DOHH2 (cell line): ENCODE measurements around the gene FAM184A.

Experiments used
- EZH2phosphoT487 ChIP-seq: fragments of 200-600 bp; sonication (generic); IDR thresholded peaks from 2 replicates; pipeline ENCODE4 v1.6.1; 2017; ENCODE audit warnings: borderline replicate concordance, mild to moderate bottlenecking, antibody characterized with exemption, low read length, moderate library complexity, mixed read lengths
- TF ChIP-seq, protein P1 (sequence below): fragments of 200-600 bp; sonication (generic); IDR thresholded peaks from one replicate; pipeline ENCODE4 v1.5.1; 2014; ENCODE audit warnings: antibody characterized with exemption, mild to moderate bottlenecking, low read depth, low read length; ENCODE audit not compliant: poor library complexity, severe bottlenecking

DNA sequence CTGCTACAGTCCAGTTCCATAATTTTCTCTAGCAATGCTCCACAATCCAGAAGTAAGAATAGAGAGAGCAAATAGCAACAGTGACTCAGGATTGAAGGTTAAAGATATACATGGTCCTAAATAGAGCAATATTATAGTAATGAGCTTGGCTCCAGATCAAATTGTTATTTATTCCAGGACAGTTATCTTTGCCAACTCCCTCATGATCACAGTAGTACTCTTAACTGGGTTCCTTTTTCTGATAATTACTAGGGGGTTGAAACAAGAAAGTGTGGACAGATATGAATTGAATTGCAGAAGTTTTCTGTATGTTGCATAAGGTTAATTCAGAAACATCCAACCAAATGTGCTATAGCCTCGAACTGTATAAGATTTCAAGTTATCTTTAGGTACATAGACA is 11.9 kb downstream of the FAM184A start:
- TF ChIP-seq, protein P1, sequence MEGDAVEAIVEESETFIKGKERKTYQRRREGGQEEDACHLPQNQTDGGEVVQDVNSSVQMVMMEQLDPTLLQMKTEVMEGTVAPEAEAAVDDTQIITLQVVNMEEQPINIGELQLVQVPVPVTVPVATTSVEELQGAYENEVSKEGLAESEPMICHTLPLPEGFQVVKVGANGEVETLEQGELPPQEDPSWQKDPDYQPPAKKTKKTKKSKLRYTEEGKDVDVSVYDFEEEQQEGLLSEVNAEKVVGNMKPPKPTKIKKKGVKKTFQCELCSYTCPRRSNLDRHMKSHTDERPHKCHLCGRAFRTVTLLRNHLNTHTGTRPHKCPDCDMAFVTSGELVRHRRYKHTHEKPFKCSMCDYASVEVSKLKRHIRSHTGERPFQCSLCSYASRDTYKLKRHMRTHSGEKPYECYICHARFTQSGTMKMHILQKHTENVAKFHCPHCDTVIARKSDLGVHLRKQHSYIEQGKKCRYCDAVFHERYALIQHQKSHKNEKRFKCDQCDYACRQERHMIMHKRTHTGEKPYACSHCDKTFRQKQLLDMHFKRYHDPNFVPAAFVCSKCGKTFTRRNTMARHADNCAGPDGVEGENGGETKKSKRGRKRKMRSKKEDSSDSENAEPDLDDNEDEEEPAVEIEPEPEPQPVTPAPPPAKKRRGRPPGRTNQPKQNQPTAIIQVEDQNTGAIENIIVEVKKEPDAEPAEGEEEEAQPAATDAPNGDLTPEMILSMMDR: no peak
- no peak for TF ChIP-seq EZH2phosphoT487
